Measurements from ENCODE around the gene ULBP3.
A peak's percentile ranks its signal among the peaks of the same experiment; 100 is the strongest.

The ULBP3 gene

DNA sequence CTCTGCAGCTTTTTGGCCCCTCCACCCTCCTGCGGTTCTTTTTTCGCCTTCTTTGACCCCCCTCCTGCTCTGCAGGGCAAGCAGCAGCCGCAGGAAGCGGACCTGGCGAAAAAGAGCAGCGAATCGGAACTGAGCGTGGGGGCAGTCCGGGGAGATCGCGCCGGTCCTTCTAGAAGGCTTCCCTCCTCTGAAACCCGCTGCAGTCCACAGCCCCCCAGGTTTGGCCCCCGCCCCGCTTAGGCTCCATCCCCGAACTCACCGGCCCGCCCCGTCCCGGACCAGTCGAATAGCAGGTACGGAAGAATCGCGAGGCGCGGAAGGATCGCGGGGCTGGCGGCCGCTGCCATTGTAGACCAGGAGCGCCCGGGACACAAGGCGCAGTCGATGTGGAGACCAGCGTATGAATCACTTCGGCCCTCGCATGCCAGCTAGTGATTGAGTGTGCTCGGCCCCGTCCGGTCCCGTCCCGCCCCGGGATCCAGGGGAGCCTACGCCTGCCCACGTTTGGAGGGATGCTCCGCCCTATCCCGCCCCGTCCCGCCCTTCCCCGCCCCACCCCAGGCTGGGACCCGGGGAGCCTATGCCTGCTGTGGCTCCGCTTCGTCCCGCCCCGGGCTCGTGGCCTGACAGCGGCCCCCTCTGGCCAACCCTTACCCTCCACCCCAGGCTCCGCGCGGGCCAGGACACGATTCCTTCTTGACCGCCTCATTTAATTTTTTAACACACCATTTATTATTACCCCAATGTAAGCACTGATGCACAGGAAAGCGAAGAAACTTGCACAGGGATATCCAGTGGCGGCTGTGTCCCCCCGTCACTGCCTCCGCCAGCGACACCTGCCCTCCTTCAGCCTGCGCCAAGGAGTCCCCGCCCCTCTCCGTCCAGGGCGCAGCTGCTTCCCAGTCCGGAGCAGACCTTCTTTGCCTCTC lies at the start of gene ULBP3:
Gene ULBP3 (minus strand): TSS at position 402 of the 929 bp plus-strand sequence. CDS start 55 bp downstream, at position 347.
- DNase-seq, result peak; percentile 76

DNA sequence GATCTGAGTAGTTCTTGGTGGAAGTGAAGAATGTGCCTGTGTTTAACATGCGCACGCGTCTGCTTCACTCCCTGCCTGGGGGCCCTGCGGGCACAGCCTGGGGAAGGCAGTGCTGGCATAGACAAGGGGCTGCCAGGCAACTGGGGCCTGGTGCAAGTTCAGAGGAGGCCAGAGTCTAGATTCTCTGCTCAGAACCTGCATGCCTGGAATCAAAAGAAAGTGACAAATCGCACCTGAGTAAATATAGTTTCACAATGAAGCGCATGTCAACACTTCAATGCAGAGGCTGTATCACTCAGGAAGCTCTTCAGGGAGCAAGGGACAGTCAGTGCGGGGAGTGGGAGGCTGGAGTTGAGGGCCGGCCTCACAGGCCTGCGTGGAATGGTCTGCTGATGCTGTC lies 49.7 kb upstream of the ULBP3 start:
- DNase-seq, result no peak

DNA sequence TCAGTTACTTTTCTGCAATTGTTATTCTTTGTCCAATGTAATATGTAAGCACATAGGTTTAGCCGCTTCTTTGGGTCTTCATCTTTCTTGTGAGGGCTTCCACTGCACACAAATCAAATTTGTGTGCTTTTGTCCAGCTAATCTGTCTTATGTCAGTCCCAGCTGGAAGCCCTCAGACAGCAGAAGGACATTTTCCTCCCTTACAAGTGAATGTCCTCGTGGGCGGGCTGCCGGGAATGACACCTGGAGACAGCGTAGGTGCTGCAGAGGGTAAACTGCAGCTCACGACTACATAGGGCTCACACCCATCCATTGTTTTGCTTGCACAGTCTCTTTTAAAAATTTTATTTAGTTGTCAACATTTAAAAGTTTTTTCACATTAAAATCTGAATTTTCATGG lies 49.3 kb upstream of the ULBP3 start:
- DNase-seq, result no peak

DNA sequence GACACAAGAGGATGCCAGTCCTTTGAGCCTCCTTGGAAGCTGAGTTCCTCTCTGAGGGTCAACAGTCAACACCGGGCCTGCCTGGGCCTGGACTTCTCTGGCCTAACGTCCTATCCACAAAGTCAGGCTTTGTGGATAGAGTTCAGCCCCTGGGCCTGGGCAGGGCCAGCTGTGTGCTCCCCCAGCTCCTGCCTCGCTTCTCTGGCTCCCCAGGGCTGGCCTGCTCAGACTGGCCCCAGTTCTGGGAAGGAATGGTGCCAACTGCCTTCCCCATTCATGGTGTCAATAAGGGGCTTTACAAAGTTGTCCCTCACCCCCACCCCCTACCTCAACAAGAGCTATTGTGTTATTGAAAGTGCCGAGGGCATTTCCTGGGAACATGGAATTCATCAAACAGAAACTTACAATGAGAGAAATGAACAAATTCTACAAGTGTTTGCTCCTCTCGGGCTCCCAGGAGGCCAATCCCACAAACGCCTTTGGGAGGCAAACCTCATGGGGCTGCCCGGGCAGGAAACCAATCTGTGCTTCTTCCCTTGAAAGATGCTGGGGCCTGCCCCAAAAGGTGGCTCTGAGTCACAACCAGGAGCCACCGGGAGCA lies 47.4 kb upstream of the ULBP3 start:
- DNase-seq, result no peak

DNA sequence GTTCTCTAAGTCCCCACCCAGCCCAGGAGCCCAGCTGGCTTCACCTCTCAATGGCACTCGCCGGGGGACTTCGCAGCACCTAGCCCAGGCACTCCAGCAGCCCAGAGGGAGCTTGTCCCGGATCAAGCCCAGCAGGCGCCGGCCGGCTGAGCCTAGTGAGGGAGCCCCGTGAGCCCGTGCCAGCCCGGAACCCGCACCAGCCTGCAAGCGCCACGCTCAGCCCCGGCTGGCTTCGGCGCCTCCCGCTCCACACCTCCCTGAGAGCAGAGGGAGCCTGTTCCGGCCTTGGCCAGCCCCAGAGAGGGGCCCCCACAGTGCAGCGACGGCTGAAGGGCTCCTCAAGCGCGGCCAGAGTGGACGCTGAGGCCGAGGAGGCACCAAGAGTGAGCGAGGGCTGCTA lies 46.8 kb upstream of the ULBP3 start:
- DNase-seq, result no peak

DNA sequence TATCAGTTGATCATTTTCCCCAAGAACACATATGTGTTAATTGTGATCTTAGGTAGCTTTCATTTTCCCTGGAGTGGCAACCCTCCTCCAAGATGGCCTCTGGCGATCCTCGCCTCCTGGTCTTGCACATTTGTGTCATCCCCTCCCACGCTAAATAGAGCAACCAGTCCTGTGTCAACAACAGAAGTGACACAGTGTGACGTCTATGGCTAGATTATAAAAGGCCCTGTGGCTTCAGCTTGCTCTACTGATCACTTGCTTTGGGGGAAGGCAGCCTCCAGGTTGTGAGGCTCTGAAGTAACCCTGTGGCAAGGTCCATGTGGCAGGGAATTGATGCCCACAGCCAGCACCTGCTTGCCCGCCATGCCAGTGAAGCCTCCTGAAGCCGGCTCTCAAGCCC lies 43.3 kb upstream of the ULBP3 start:
- no peak for DNase-seq

DNA sequence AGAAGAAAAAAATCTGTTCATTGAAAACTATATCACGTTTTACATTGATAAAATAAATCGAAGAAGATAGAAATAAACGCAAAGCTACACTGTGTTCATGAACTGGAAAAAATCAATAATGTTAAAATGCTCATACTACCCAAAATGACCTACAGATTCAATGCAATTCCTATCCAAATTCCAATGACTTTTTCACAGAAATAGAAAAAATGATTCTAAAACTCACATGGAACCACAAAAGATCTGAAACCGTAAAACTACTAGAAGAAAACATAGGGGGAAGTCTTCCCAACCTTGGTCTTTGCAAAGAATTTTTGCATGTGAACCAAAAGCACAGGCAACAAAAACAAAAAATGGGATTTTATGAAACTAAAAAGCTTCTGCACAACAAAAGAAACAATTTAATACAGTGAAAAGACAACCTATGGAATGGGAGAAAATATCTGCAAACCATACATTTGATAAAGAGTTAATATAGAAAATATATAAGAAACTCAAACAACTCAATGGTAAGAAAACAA lies 33.9 kb upstream of the ULBP3 start:
- DNase-seq, result no peak

DNA sequence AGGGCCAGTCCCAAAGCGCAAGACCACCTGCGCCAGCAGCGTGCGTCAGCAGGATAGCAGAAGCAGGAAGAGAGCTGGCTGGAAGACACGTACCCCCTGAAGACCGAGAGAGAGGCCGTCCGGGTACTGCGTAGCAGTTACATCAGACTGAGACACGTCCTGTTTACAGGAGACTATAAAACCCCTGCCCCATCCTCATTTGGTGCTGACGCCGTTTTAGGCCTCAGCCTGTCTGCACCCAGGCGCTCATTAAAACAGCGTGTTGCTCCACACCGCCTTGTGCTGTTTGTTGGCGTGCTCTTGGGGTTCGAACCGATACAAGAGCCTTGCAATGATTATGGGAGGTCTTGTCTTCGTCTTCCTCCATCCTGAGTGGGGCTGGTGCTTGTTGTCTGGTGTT lies 31.8 kb upstream of the ULBP3 start:
- DNase-seq, result no peak

DNA sequence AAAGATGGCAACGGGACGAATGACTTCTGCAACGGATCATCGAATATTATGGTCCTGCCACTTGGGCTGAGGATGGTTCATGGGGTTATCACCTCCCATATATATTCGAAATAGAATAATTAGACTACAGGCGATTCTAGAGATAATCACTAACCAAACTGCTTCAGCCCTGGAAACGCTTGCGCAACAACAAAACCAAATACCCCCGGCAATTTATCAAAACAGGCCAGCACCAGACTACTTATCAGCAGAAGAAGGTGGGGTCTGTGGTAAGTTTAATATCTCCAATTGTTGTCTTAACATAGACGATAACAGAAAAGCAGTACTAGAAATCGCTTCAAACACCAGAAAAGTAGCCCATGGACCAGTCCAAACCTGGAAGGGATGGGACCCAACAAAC lies 31.0 kb upstream of the ULBP3 start:
- DNase-seq, result no peak

DNA sequence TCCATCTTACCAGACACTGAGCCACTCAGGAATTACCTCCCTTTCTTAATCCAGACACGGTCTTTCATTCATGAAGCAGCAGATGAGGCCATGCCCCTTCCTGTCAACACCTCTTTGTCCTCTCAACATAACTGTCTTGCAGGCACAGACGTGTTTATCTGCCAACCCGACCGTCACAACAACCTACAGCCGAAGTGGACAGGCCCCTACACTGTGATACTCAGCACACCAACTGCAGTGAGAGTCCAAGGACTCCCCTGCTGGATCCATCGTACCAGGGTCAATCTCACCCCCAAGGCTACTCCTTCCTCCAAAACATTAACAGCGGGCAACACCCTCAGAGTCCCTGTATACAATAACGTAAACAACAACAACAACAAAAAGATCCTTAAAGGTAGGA lies 30.6 kb upstream of the ULBP3 start:
- DNase-seq, result no peak

DNA sequence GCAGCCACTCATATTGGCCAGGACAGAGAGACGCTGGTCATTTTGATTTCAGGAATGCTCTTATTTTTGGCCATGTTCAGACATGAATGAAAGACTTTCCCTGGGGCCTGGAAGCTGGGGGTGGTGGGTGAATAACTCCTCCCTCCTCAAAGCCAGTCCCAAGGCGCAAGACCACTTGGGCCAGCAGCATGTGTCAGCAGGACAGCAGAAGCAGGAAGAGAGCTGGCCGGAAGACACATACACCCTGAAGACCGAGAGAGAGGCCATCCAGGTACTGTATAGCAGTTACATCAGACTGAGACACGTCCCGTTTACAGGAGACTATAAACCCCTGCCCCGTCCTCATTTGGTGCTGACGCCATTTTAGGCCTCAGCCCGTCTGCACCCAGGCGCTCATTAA lies 29.2 kb upstream of the ULBP3 start:
- DNase-seq, result no peak

DNA sequence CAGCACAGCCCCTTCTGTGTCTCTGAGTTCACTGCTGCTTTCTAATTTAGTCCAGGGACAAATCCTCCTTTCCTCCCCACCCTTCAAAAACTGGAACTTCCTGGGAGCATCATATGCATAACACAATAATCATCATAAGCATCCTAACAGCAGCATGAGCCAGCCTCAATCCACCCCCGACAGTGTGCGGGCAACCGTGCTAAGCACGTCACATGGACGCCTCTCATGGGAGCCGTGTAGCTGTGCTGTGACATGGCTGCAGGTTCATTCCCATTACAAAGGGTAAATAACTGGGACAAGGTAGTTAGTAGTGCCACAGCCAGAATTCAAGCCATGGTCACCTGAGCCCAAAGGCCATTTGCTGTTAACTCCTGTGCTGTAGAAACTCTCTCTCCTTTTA lies 24.5 kb upstream of the ULBP3 start:
- DNase-seq, result no peak

DNA sequence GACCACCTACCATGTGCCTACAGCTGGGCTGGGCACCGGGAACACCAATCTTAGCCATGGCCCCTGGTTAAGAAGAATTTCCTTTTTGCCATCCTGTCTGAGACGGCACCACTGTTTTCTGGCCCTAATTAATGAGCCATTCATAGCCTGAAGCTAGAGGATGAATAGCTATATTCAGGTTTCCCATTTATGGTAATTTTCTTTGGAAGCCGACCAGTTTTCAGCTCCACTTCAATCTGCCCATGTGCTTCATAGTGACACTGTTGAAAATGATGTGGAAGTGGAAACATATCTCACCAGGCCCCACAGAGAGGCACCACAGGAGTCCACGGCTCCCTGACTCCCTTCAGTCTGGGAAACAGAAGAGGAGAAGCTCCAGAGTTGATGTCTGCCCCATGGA lies 22.6 kb upstream of the ULBP3 start:
- DNase-seq, result no peak

DNA sequence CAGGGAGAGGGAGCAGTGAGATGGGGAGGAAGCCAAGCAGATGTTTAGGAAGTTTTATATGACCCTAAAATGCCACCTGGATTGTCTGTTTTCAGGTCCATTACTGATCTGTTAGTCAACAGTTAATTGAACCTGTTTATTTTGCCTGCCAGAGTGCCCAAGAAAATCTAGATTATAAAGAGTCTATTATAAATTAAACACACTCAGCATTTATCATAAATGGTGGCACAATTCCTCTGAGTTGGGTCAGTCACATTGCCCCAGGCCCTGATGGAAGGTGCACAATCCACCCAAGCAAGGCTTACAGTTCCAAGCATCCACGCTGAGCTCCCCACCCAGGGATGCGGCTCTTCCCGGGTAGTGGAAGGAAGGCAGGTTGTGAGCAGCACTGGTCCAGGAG lies 21.4 kb upstream of the ULBP3 start:
- no peak for DNase-seq

DNA sequence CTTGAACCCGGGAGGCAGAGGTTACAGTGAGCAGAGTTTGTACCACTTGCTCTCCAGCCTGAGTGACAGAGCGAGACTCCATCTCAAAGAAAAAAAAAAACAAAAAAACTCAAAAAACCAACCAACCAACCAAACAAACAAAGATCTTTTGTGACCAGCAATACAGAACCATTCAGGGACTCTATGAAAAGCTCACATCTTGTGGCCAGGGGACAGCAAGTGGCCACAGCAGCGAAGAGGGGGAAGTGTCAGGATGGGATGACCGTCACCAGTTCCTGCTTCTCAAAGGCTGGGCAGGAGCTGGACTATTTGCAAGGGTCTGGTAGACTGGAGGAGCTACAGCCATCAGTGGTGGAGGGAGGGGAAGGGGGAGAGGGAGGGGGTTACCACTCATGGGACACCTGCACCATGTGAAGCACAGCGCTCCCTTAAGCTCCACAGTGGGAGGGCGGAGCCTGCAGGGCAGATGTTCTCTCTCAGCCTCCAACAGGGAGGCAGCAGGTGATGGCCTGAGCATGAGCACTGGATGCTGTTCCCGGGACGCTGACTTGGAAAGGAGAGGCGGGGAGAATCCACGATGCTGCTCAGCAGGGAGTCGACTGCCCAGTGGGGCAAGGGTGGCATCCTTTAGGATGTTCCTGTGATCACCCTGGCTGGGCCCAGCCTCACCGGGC lies 19.7 kb upstream of the ULBP3 start:
- DNase-seq, result no peak

DNA sequence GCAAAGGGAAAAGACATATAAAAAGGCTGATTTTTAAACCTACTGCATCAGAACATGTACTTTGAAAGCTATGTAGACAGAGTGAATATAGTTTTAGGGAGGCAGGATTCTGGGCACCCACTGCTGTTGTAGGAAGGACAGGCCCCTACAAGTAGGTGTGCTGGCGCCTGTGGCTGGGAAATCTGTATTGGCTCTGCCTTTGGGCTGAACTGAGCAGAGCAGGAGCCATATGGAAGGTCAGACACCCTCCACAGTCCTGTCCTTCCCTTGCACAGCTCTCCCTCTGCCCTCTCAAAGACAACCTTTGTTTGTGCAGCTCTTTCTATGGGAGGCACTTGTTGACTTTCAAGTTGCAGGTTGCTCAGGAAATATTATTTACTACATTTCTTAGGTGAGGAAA lies 18.4 kb upstream of the ULBP3 start:
- DNase-seq, result no peak

DNA sequence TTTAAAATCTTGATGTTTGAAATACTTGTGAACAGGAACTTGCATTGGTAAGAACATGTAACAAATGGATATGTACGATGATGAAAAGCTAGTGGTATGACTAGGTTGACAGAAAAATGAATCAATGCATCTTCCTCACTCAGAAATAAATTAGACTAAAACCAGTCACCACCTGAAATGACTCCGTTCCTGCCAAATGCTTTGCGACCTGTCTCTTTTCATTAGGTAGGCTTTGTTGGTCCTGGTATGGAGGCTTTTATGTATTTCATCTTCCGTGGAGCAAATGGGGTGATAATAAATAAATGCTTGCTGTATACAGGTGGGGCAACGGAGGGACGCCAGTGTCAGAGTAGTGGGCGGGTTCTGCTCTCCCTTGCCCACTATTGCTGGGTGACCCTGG lies 17.1 kb upstream of the ULBP3 start:
- DNase-seq, result no peak

DNA sequence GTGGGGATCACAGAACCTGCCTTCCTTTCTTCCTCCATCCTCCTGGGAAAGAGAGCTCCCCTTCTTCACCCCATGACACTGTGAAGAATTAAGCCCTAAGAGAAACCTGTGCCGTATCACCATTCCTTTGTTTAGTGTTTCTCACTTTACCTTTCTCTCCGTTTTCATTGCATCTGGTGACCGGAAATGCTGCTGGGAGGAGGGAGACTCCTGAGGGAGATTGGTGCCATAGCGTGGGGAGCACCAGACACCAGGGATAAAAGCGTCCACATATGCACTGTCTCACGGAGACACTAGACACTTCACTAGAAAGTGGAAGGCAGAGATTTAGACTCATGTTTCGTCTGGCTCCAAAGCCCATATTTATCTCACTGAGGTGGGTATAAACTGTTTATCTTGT lies 15.5 kb upstream of the ULBP3 start:
- DNase-seq, result no peak

DNA sequence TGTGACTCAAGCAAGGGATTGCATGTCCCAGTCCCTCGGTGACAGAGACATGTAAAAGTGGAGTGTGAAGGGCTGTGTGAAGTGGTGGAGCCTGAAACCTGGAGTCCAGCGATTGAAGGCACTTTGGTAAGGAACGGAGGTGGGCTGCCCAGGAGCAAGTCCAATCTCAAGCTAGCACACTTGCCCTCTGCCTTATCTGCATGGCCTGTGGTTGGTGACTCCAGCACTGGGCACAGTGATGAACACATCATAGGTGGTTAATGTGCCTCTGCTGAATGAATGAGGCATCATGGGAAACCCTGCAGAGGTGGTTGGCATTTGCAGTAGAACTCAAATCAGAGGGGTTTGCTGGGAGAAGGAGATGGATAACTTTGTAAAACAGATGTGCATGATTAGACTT lies 14.9 kb upstream of the ULBP3 start:
- DNase-seq, result no peak

DNA sequence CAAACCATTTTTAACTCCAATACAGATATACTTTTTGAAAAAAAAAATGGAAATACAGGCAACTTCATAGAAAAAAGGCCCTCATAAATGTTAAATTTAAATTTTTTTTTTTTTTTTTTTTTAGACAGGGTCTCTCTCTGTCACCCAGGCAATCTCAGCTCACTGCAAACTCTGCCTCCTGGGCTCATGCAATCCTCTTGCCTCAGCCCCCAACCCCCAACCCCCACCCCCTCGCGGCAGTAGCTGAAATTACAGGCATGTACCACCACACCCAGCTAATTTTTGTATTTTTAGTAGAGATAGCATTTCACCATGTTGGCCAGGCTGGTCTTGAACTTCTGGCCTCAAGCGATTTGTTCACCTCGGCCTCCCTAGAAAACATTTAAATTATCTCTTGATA lies 12.8 kb upstream of the ULBP3 start:
- DNase-seq, result no peak

DNA sequence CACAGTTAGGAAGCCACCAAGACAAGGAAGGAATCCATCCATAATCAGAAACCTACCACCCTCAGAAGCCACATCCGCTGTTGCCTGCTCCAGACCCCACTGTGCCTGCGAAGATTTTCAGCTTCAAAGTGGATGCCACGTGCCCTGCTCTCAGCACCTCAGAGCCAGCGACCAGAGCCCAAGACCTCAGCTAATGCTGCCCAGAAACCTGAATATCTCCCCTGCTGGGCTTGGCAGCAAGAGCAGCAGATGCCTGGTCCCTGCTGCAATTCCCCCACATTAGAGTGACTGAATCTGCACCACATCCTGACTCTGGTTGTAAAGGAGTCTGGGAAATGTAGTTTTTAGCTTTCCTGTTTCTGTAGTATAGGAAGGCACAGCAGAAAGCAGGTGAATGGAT lies 10.7 kb upstream of the ULBP3 start:
- peak; percentile 48 for DNase-seq

DNA sequence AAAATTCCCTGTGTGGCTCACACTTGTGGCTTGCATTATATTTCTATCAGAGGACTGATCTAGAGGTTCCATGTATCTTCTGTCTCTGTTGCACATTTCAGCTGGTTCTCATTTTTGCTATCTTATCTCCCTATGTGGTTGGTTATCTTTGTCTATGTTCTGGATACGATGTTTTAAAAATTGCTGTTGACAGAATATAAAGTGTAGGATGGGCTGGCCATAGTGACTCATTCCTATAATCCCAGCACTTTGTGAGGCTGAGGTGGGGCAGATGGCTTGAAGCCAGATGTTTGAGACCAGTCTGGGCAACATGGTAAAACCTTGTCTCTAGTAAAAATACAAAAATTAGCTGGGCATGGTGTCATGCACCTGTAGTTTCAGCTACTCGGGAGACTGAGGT lies 9.9 kb upstream of the ULBP3 start:
- no peak for DNase-seq

DNA sequence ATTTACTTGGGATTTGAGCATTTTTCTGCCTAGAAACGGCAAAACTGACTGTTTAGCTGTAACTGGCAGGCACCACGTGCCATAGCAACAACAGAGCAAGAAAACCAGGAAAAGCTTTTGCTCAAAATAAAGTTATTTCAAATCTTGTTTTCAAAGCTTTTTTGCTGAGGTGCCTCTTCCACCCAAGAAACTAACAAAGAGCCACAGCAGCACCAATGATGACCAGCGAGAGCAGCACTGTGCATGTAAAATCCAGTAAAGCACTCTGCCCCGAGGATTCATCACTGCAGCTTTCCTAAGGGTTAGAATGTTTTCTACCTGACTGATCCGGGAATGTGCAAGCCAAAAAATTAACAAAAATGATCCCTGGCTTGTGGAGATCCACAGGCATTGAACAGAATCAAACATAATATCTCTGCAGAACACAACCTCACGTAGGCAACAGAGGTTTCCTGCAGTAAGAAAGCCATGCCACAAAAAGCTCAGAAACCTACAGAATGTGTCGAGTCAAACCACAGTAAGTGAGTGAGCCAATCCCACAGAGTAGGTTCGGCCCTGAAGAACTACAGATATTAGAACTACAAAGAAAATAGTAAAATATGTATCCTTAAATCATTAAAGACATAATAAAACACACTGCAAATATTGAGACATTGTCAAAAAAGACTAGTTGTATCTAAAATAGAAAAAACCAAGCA lies 7.4 kb upstream of the ULBP3 start:
- no peak for DNase-seq
